ENCODE data around the gene RPS6KA2. TPM values are rescaled to one million over a fixed set of nuclear protein-coding genes. Genes with fewer than 3 reads are reported as not detected.

RPS6KA2 gene
- total RNA-seq, 2 experiments from 2014 or later, result 3.8 to 4.2 TPM

- Mint-ChIP-seq H3K27ac (no peak overlapping the region), H3K27me3 (peaks cover 14% of the 10 kb centered on the region), H3K4me1 (peaks cover 6% of the 10 kb centered on the region), H3K4me3 (no peak overlapping the region), H3K9me3 (peaks cover 9% of the 10 kb centered on the region), H3K36me3 (no peaks in the 10 kb centered on the region)
- no peak for DNase-seq
Measured at GRCh38 chr6:166558156-166559005, 68.7 kb downstream of the RPS6KA2 start.

- H3K36me3 Mint-ChIP-seq, result no peaks in the 10 kb centered on the region
- peaks cover 14% of the 10 kb centered on the region for H3K27me3 Mint-ChIP-seq
- peaks cover 6% of the 10 kb centered on the region for H3K4me1 Mint-ChIP-seq
- no peak for DNase-seq
- H3K9me3 Mint-ChIP-seq, result peaks cover 9% of the 10 kb centered on the region
- no peak overlapping the region for H3K27ac Mint-ChIP-seq
- H3K4me3 Mint-ChIP-seq, result no peak overlapping the region
Measured at GRCh38 chr6:166556863-166557322, 70.2 kb downstream of the RPS6KA2 start.

GRCh38 chr6:166556336-166556735, 70.7 kb downstream of the RPS6KA2 start:
- Mint-ChIP-seq H3K27ac (no peak overlapping the region), H3K4me3 (no peak overlapping the region), H3K4me1 (peaks cover 6% of the 10 kb centered on the region), H3K27me3 (peaks cover 14% of the 10 kb centered on the region), H3K9me3 (peaks cover 9% of the 10 kb centered on the region), H3K36me3 (no peaks in the 10 kb centered on the region)
- no peak for DNase-seq

- Mint-ChIP-seq H3K27me3 (peaks cover 14% of the 10 kb centered on the region), H3K9me3 (peaks cover 9% of the 10 kb centered on the region), H3K36me3 (no peaks in the 10 kb centered on the region), H3K27ac (no peak overlapping the region), H3K4me1 (peaks cover 6% of the 10 kb centered on the region), H3K4me3 (no peak overlapping the region)
- no peak for DNase-seq
Measured at GRCh38 chr6:166555086-166555485, 72.0 kb downstream of the RPS6KA2 start.

- Mint-ChIP-seq H3K27ac (no peak overlapping the region), H3K4me3 (no peak overlapping the region)
Measured at GRCh38 chr6:166554316-166554715, 72.7 kb downstream of the RPS6KA2 start.

GRCh38 chr6:166553563-166554271, 73.3 kb downstream of the RPS6KA2 start:
- no peak for DNase-seq
- no peaks in the 10 kb centered on the region for H3K9me3 Mint-ChIP-seq
- no peak overlapping the region for H3K27ac Mint-ChIP-seq
- peaks cover 14% of the 10 kb centered on the region for H3K27me3 Mint-ChIP-seq
- H3K4me1 Mint-ChIP-seq, result peaks cover 6% of the 10 kb centered on the region
- no peak overlapping the region for H3K4me3 Mint-ChIP-seq
- no peaks in the 10 kb centered on the region for H3K36me3 Mint-ChIP-seq

More at GRCh38 chr6:166554316-166554715, 72.7 kb downstream of the RPS6KA2 start:
- H3K27me3 Mint-ChIP-seq, result peaks cover 14% of the 10 kb centered on the region
- no peaks in the 10 kb centered on the region for H3K36me3 Mint-ChIP-seq
- DNase-seq, result no peak
- peaks cover 6% of the 10 kb centered on the region for H3K4me1 Mint-ChIP-seq
- H3K9me3 Mint-ChIP-seq, result peaks cover 4% of the 10 kb centered on the region

- Mint-ChIP-seq H3K4me1 (peaks cover 6% of the 10 kb centered on the region), H3K27me3 (peaks cover 11% of the 10 kb centered on the region), H3K27ac (no peak overlapping the region), H3K9me3 (no peaks in the 10 kb centered on the region), H3K4me3 (no peak overlapping the region), H3K36me3 (no peaks in the 10 kb centered on the region)
- no peak for DNase-seq
Measured at GRCh38 chr6:166552600-166552999, 74.5 kb downstream of the RPS6KA2 start.

- Mint-ChIP-seq H3K4me1 (peaks cover 2% of the 10 kb centered on the region), H3K36me3 (no peaks in the 10 kb centered on the region), H3K27ac (no peak overlapping the region), H3K27me3 (peaks cover 4% of the 10 kb centered on the region), H3K4me3 (no peak overlapping the region), H3K9me3 (no peaks in the 10 kb centered on the region)
- no peak for DNase-seq
Measured at GRCh38 chr6:166551754-166552495, 75.1 kb downstream of the RPS6KA2 start.

GRCh38 chr6:166546653-166547052, 80.4 kb downstream of the RPS6KA2 start:
- no peak for DNase-seq

GRCh38 chr6:166545156-166546034, 81.7 kb downstream of the RPS6KA2 start:
- H3K36me3 Mint-ChIP-seq, result no peaks in the 10 kb centered on the region
- H3K27me3 Mint-ChIP-seq, result no peaks in the 10 kb centered on the region
- H3K27ac Mint-ChIP-seq, result no peak overlapping the region
- DNase-seq, result no peak
- H3K9me3 Mint-ChIP-seq, result no peaks in the 10 kb centered on the region
- H3K4me1 Mint-ChIP-seq, result peaks cover 16% of the 10 kb centered on the region
- no peak overlapping the region for H3K4me3 Mint-ChIP-seq

More at GRCh38 chr6:166546653-166547052, 80.4 kb downstream of the RPS6KA2 start:
- no peak overlapping the region for H3K4me3 Mint-ChIP-seq
- peaks cover 5% of the 10 kb centered on the region for H3K4me1 Mint-ChIP-seq
- no peaks in the 10 kb centered on the region for H3K9me3 Mint-ChIP-seq
- H3K36me3 Mint-ChIP-seq, result no peaks in the 10 kb centered on the region
- H3K27me3 Mint-ChIP-seq, result no peaks in the 10 kb centered on the region
- no peak overlapping the region for H3K27ac Mint-ChIP-seq

- peaks cover 18% of the 10 kb centered on the region for H3K4me1 Mint-ChIP-seq
- H3K4me3 Mint-ChIP-seq, result no peak overlapping the region
- H3K27me3 Mint-ChIP-seq, result no peaks in the 10 kb centered on the region
- H3K36me3 Mint-ChIP-seq, result no peaks in the 10 kb centered on the region
- DNase-seq, result no peak
- no peak overlapping the region for H3K27ac Mint-ChIP-seq
- H3K9me3 Mint-ChIP-seq, result no peaks in the 10 kb centered on the region
Measured at GRCh38 chr6:166544296-166544605, 82.8 kb downstream of the RPS6KA2 start.

GRCh38 chr6:166543603-166544295, 83.3 kb downstream of the RPS6KA2 start:
- Mint-ChIP-seq H3K4me3 (no peak overlapping the region), H3K27ac (no peak overlapping the region), H3K9me3 (no peaks in the 10 kb centered on the region), H3K27me3 (no peaks in the 10 kb centered on the region), H3K36me3 (no peaks in the 10 kb centered on the region), H3K4me1 (peaks cover 19% of the 10 kb centered on the region)
- no peak for DNase-seq

- Mint-ChIP-seq H3K4me1 (peaks cover 19% of the 10 kb centered on the region), H3K27ac (peak overlapping the region; percentile 14), H3K9me3 (no peaks in the 10 kb centered on the region), H3K27me3 (no peaks in the 10 kb centered on the region), H3K36me3 (no peaks in the 10 kb centered on the region), H3K4me3 (no peak overlapping the region)
- DNase-seq, result no peak
Measured at GRCh38 chr6:166542580-166542912, 84.5 kb downstream of the RPS6KA2 start.

Measured in activated naive CD8-positive, alpha-beta T cell treated with anti-CD3 and anti-CD28 coated beads for 36 hours (primary cell).